Panc1 (cell line): ENCODE data around the gene LPGAT1. TPM values are rescaled to one million over a fixed set of nuclear protein-coding genes. Genes with fewer than 3 reads are reported as not detected.

Experiments
- ATAC-seq: fragments of 200-7000 bp; cut with Tn5 transposase; 2 replicates; pipeline ENCODE4 v1.9.1; 2020; ENCODE audit warnings: mild to moderate bottlenecking, moderate library complexity
- BruUV-seq: library from RNA; stranded (reverse); fragments of 400-500 nt; replicated peaks from 2 replicates; lab custom pipeline; 2021; lab: Mats Ljungman, UMichigan
- CTCF ChIA-PET: fragments of 300-600 bp; sonication (Branson Sonifier 250); formaldehyde crosslinking; loops from one replicate; lab custom pipeline; 2022; ENCODE audit warnings: antibody characterized with exemption; lab: Charles Lee
- POLR2A ChIA-PET: fragments of 300-600 bp; sonication (Branson Sonifier 250); formaldehyde crosslinking; loops from one replicate; lab custom pipeline; 2022; ENCODE audit warnings: antibody characterized with exemption; lab: Charles Lee
- DNase-seq: peaks from one replicate; pipeline ENCODE4 v3.0.0-alpha.2; 2010; ENCODE audit warnings: low read depth, low spot score
- H3K27ac ChIP-seq: 2 replicates; pipeline ENCODE4 v1.5.1; 2011; ENCODE audit warnings: mild to moderate bottlenecking, low read length, inconsistent platforms
- H3K27me3 ChIP-seq: fragments of 200-500 bp; sonication (Bioruptor generic); 2 replicates; pipeline ENCODE4 v1.6.0; 2014; ENCODE audit warnings: low read length, inconsistent platforms; ENCODE audit not compliant: control insufficient read depth, insufficient read depth
- H3K36me3 ChIP-seq: fragments of 200-500 bp; sonication (Bioruptor generic); 2 replicates; pipeline ENCODE4 v1.5.1; 2014; ENCODE audit warnings: inconsistent platforms, mild to moderate bottlenecking, low read length, moderate library complexity; ENCODE audit not compliant: control insufficient read depth, insufficient read depth
- H3K4me1 ChIP-seq: 2 replicates; pipeline ENCODE4 v1.5.1; 2011; ENCODE audit warnings: inconsistent platforms, mild to moderate bottlenecking, low read length, moderate library complexity; ENCODE audit not compliant: control insufficient read depth, insufficient read depth
- H3K4me3 ChIP-seq, 2 experiments: 2 replicates each; pipeline ENCODE4 v1.5.1; 2011 to 2012; ENCODE audit warnings: low read depth in 2 of 2, low read length in 2 of 2, mild to moderate bottlenecking in 2 of 2, inconsistent platforms in 1 of 2, moderate library complexity in 1 of 2
- H3K9me3 ChIP-seq: fragments of 200-500 bp; sonication (Bioruptor generic); 2 replicates; pipeline ENCODE4 v1.5.1; 2014; ENCODE audit warnings: low read depth, mild to moderate bottlenecking, inconsistent platforms, low read length, moderate library complexity; ENCODE audit not compliant: control insufficient read depth, insufficient read depth
- POLR2AphosphoS5 ChIP-seq: IDR thresholded peaks from 2 replicates; pipeline ENCODE4 v1.6.1; 2012; ENCODE audit warnings: mild to moderate bottlenecking, low read depth, low read length, moderate library complexity
- SIN3A ChIP-seq: IDR thresholded peaks from 2 replicates; pipeline ENCODE4 v1.6.1; 2012; ENCODE audit warnings: low read depth, mild to moderate bottlenecking, low read length, moderate library complexity, borderline replicate concordance; ENCODE audit not compliant: insufficient read depth
- TCF7L2 ChIP-seq: IDR thresholded peaks from 2 replicates; pipeline ENCODE4 v1.6.1; 2011; ENCODE audit warnings: mild to moderate bottlenecking, low read depth, low read length, inconsistent platforms
- in situ Hi-C: cut with HindIII; loops from 2 replicates; pipeline ENCODE4 v1.10.0; 2016; ENCODE audit warnings: low sequenced_read_pairs, low pct_unique_long_range_greater_than_20kb
- intact Hi-C: fragments of 100-400 bp; cut with micrococcal nuclease; formaldehyde crosslinking; loops from one replicate; pipeline ENCODE4 v1.10.0; 2022; ENCODE audit not compliant: unreplicated experiment
- total RNA-seq: library from RNA; stranded (reverse); gene quantifications from one replicate; pipeline ENCODE4 v1.2.1, GENCODE V29; 2021; ENCODE audit not compliant: unreplicated experiment
- TF ChIP-seq, protein P1 (sequence below), 2 experiments: IDR thresholded peaks; 2 replicates each; pipeline ENCODE4 v1.6.1; 2011 to 2012; ENCODE audit warnings: low read depth in 2 of 2, control low read depth in 1 of 2, low read length in 1 of 2, mild to moderate bottlenecking in 1 of 2, moderate library complexity in 1 of 2; ENCODE audit not compliant: insufficient read depth in 1 of 2
- TF ChIP-seq, protein P2 (sequence below): fragments of 450-650 bp; IDR thresholded peaks from 2 replicates; pipeline ENCODE4 v1.5.1; 2017; ENCODE audit warnings: mild to moderate bottlenecking

Gene LPGAT1
- total RNA-seq, 1 experiment from 2014 or later, result 85.4 TPM

DNA sequence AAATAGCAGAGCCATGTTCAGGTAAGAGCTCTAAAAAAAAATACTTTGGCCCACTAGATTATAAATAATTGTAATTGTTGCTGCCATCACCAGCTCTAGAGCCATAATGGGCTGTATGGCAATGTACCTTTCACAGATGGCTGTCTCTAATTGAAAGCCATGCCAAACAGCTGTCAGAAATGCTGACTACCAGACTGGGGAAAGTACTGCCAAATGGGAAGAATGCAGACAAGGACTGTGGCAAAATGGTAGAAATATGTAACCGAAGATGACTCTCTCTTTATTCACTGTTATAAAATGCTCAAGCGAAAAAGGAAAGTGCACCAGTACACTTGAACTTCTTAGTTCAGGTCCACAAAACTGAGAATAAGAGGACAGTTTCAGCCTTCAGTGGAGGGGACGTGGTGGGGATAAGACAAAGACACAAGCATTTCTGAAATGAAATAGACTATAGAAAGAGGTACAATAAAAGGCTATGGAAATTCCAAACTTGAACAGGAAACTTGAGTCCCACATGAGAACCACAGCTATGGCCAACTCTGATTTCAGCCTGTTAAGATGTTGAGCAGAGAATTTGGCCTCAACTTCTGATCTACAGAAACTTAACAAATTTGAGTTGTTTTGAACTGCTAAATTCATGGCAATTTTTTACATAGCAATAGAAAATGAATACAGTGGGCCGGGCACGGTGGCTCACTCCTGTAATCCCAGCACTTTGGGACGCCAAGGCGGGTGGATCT is 46.5 kb upstream of the LPGAT1 start:
- Histone ChIP-seq H3K27me3 (no peaks in the 10 kb centered on the region), H3K27ac (no peak overlapping the region), H3K9me3 (no peaks in the 10 kb centered on the region), H3K36me3 (no peaks in the 10 kb centered on the region), H3K4me3 (no peak overlapping the region), H3K4me1 (no peaks in the 10 kb centered on the region)
- DNase-seq (no peak), ATAC-seq (no peak)
- no TSS peak for BruUV-seq
- CTCF ChIA-PET, result no interaction called here
- TF ChIP-seq SIN3A (no peak), TCF7L2 (no peak), POLR2AphosphoS5 (no peak)
- TF ChIP-seq, protein P1, sequence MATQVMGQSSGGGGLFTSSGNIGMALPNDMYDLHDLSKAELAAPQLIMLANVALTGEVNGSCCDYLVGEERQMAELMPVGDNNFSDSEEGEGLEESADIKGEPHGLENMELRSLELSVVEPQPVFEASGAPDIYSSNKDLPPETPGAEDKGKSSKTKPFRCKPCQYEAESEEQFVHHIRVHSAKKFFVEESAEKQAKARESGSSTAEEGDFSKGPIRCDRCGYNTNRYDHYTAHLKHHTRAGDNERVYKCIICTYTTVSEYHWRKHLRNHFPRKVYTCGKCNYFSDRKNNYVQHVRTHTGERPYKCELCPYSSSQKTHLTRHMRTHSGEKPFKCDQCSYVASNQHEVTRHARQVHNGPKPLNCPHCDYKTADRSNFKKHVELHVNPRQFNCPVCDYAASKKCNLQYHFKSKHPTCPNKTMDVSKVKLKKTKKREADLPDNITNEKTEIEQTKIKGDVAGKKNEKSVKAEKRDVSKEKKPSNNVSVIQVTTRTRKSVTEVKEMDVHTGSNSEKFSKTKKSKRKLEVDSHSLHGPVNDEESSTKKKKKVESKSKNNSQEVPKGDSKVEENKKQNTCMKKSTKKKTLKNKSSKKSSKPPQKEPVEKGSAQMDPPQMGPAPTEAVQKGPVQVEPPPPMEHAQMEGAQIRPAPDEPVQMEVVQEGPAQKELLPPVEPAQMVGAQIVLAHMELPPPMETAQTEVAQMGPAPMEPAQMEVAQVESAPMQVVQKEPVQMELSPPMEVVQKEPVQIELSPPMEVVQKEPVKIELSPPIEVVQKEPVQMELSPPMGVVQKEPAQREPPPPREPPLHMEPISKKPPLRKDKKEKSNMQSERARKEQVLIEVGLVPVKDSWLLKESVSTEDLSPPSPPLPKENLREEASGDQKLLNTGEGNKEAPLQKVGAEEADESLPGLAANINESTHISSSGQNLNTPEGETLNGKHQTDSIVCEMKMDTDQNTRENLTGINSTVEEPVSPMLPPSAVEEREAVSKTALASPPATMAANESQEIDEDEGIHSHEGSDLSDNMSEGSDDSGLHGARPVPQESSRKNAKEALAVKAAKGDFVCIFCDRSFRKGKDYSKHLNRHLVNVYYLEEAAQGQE (IDR thresholded peaks at IDR 0.05; ENCODE audit: insufficient read depth in 1 of 2, low read depth in 2 of 2, low read length in 1 of 2), result no peak
- TF ChIP-seq, protein P2, sequence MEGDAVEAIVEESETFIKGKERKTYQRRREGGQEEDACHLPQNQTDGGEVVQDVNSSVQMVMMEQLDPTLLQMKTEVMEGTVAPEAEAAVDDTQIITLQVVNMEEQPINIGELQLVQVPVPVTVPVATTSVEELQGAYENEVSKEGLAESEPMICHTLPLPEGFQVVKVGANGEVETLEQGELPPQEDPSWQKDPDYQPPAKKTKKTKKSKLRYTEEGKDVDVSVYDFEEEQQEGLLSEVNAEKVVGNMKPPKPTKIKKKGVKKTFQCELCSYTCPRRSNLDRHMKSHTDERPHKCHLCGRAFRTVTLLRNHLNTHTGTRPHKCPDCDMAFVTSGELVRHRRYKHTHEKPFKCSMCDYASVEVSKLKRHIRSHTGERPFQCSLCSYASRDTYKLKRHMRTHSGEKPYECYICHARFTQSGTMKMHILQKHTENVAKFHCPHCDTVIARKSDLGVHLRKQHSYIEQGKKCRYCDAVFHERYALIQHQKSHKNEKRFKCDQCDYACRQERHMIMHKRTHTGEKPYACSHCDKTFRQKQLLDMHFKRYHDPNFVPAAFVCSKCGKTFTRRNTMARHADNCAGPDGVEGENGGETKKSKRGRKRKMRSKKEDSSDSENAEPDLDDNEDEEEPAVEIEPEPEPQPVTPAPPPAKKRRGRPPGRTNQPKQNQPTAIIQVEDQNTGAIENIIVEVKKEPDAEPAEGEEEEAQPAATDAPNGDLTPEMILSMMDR, result no peak
- POLR2A ChIA-PET, result no interaction called here
- intact Hi-C loops (loop anchor here (5.0 kb wide), 1 partner anchor 95 kb away; no protein-coding TSS in a partner anchor), in situ Hi-C loops (no loop called here)

DNA sequence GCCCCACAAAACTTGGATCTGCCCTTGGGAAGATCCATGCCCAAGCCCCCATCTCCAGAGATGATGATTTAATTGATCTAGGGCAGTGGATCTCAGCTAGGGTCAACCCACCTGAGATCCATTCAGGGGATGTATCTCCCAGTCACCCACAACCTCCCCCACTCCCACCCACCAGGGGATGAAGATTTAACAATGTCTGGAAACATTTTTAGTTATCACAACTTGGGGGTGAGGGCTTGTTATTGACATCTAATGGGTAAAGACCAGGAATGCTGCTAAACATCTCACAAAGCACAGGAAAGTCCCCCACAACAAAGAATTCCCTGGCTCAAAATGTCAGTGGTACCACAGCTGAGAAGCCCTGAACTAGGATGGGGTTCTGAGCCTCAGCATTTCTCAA is 45.0 kb upstream of the LPGAT1 start:
- ChIA-PET CTCF (no interaction called here), POLR2A (no interaction called here)
- Histone ChIP-seq H3K27me3 (no peaks in the 10 kb centered on the region; the same call in 1 of the 2 replicates), H3K27ac (no peak overlapping the region), H3K9me3 (no peaks in the 10 kb centered on the region), H3K4me1 (no peaks in the 10 kb centered on the region), H3K4me3 (no peak overlapping the region), H3K36me3 (no peaks in the 10 kb centered on the region)
- in situ Hi-C loops (no loop called here), intact Hi-C loops (loop anchor here (5.0 kb wide), 1 partner anchor 93 kb away; no protein-coding TSS in a partner anchor)
- TF ChIP-seq, protein P2, result no peak
- TF ChIP-seq POLR2AphosphoS5, result no peak
- TF ChIP-seq SIN3A, result no peak
- TF ChIP-seq, protein P1 (IDR thresholded peaks at IDR 0.05; ENCODE audit: insufficient read depth in 1 of 2, low read depth in 2 of 2, low read length in 1 of 2), result no peak
- no peak for TF ChIP-seq TCF7L2
- no TSS peak for BruUV-seq
- no peak for ATAC-seq
- no peak for DNase-seq
